Naive B cell (primary cell): Measurements from ENCODE around the gene FGB. TPM values are rescaled to one million over a fixed set of nuclear protein-coding genes. Genes with fewer than 3 reads are reported as not detected.

Experiments
- ATAC-seq, 2 donors: fragments of 150-1000 bp; cut with Tn5 transposase; 2 replicates each; pipeline ENCODE4 v1.10.0; 2021; ENCODE audit warnings: low read depth in 2 of 2, mild to moderate bottlenecking in 2 of 2, moderate library complexity in 2 of 2
- DNase-seq: peaks from one replicate; pipeline ENCODE4 v3.0.0; 2022
- H3K27ac Mint-ChIP-seq, 6 donors: one replicate each; pipeline ENCODE4 v1.8.0; 2020 to 2022; ENCODE audit warnings: mild to moderate bottlenecking in 6 of 6, mixed read lengths in 6 of 6, moderate library complexity in 5 of 6, inconsistent platforms in 2 of 6
- H3K27me3 Mint-ChIP-seq, 3 donors: one replicate each; pipeline ENCODE4 v1.8.0; 2021 to 2022; ENCODE audit warnings: mixed read lengths in 3 of 3, mild to moderate bottlenecking in 1 of 3
- H3K36me3 Mint-ChIP-seq, 2 donors: one replicate each; pipeline ENCODE4 v1.8.0; 2020 to 2022; ENCODE audit warnings: mixed read lengths in 2 of 2, inconsistent platforms in 1 of 2, mild to moderate bottlenecking in 1 of 2
- H3K4me1 Mint-ChIP-seq, 3 donors: one replicate each; pipeline ENCODE4 v1.8.0; 2020 to 2022; ENCODE audit warnings: mixed read lengths in 3 of 3, inconsistent platforms in 1 of 3, mild to moderate bottlenecking in 1 of 3, moderate library complexity in 1 of 3
- H3K4me3 Mint-ChIP-seq, 8 donors: one replicate each; pipeline ENCODE4 v1.8.0; 2020 to 2022; ENCODE audit warnings: mild to moderate bottlenecking in 8 of 8, mixed read lengths in 8 of 8, moderate library complexity in 8 of 8, inconsistent platforms in 2 of 8
- H3K9me3 Mint-ChIP-seq, 7 donors: one replicate each; pipeline ENCODE4 v1.8.0; 2020 to 2022; ENCODE audit warnings: mixed read lengths in 7 of 7, mild to moderate bottlenecking in 5 of 7, inconsistent platforms in 2 of 7, moderate library complexity in 1 of 7
- polyA plus RNA-seq, 6 donors: library from polyadenylated mRNA; unstranded; fragments of 300-500 nt; fragmentation: Illumina TruSeq; gene quantifications; one replicate each; pipeline ENCODE4 v1.2.3, GENCODE V29; 2021; ENCODE audit warnings: low read depth in 6 of 6

The FGB gene
- polyA plus RNA-seq, 6 donors from 2014 or later: not detected

DNA sequence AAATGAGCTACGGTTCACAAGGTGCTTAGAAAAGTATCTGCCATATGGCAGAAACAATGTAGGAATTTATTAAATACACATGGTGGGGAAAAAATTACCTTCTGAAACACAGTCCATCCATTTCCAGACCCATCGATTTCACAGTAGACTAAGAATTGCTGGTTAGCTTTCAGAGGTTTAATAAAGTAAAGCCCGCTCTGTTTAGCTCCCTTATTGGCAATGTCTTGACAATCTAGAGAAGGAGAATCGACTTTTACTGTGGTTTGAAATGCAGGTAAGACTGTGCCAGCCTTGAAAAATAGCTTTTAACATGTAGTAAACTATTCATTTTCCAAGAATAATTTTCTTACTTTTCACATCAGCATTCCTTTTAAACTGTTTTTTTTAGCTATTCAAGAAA lies 46.7 kb downstream of the FGB start:
- Mint-ChIP-seq H3K27me3 (peaks cover 17 to 40% (median 22%) of the 10 kb centered on the region in 3 donors), H3K27ac (no peak overlapping the region), H3K36me3 (peaks cover 0 to 6% of the 10 kb centered on the region in 2 donors), H3K4me3 (no peak overlapping the region), H3K9me3 (no peaks in the 10 kb centered on the region), H3K4me1 (no peaks in the 10 kb centered on the region)
- ATAC-seq: no peak
- no peak for DNase-seq

DNA sequence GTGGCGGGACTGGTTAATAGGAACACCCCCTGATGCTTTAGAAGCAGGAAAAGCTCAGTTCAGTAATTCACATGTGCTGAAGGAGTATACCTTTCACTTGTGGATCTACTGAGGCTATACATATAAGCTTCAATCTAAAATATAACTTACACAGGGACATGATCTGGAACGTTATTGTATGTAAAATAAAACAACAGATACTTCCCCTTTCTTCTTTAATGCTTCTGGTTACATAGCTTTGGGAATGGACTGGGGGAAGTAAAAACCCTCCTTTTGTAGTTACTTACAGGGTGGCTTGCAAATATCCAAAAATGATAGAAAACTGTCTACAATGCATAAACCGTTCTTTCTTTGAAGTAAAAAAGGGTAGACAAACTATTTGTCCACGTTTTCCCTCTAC lies 47.8 kb downstream of the FGB start:
- DNase-seq: no peak
- ATAC-seq: no peak

GRCh38 chr4:154611833-154612232 lies 49.0 kb downstream of the FGB start:
- peaks cover 9 to 19% (median 11%) of the 10 kb centered on the region in 3 donors for H3K27me3 Mint-ChIP-seq
- peaks cover 0 to under 1% (median 0%) of the 10 kb centered on the region in 7 donors for H3K9me3 Mint-ChIP-seq
- H3K36me3 Mint-ChIP-seq: peaks cover 0 to 6% of the 10 kb centered on the region in 2 donors
- H3K27ac Mint-ChIP-seq: no peak overlapping the region
- no peak overlapping the region for H3K4me3 Mint-ChIP-seq
- ATAC-seq (no peak), DNase-seq (no peak)
- peaks cover 6 to 12% (median 8%) of the 10 kb centered on the region in 3 donors for H3K4me1 Mint-ChIP-seq

More for the DNA sequence above, 47.8 kb downstream of the FGB start:
- peaks cover 10 to 30% (median 17%) of the 10 kb centered on the region in 3 donors for H3K27me3 Mint-ChIP-seq
- no peaks in the 10 kb centered on the region for H3K9me3 Mint-ChIP-seq
- no peak overlapping the region for H3K27ac Mint-ChIP-seq
- no peaks in the 10 kb centered on the region for H3K4me1 Mint-ChIP-seq
- no peak overlapping the region for H3K4me3 Mint-ChIP-seq
- peaks cover 0 to 6% of the 10 kb centered on the region in 2 donors for H3K36me3 Mint-ChIP-seq

DNA sequence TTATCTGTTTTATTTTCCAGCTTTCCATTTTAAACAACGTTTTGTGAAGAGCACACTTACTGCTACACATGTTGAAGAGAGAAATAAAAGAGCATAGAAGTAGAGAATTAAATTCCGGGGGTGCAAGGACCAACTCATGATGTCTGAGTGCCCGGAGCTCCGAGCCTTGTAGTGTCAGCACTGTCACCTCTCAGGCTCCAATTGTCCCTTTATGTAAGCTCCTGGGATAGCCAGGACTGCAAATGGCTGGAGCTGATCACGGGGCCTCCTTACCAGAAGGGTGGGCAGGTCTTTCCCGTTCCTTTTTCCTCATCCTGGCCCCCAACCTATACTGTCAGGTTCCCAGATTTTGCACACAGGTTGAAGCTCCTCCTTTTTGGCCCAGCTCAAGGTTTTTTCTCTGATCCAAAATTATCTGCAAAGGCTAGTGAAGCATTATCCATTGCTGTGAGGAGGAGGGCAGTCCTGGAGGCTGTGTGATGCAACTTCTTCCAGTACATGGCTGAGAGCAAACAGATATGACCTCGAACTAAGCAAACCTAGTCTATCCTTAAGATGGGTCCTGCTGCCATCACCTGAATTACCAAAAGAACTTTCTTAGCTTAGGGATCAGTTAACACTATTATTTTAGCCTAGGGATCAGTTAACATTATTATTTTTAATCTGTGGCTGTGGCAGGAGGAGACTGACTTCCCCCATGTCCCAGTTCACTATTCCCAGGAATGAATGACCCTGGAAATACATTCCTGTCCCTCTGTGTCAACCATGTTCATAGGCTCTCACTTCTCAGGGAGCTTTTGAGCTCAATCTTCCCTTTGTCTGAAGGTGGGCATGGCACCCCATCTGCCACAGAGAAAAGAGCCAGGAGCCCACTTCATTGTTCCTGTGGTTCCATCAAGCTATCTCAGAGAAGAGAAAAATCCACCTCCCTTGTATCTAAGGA lies 49.9 kb downstream of the FGB start, which contains the start of gene FGG:
Gene FGG, minus strand, starts transcription at position 185 of the 943 bp plus-strand sequence. Its CDS starts 47 bp downstream, at position 138.
- peak within 1 kb of the TSS in 1 of 6 donors; percentile 21 for H3K27ac Mint-ChIP-seq
- H3K9me3 Mint-ChIP-seq: peaks cover 0 to 2% (median 0%) of the 10 kb centered on the region in 7 donors
- DNase-seq (no peak), ATAC-seq (no peak)
- peaks cover 4 to 17% (median 11%) of the 10 kb centered on the region in 3 donors for H3K27me3 Mint-ChIP-seq
- H3K36me3 Mint-ChIP-seq: peaks cover 0 to 6% of the 10 kb centered on the region in 2 donors
- no peak within 1 kb of the TSS for H3K4me3 Mint-ChIP-seq
- peaks cover 7 to 18% (median 12%) of the 10 kb centered on the region in 3 donors for H3K4me1 Mint-ChIP-seq

- Mint-ChIP-seq H3K4me1 (peaks cover 7 to 24% (median 18%) of the 10 kb centered on the region in 3 donors), H3K27ac (no peak overlapping the region), H3K4me3 (no peak overlapping the region), H3K27me3 (peaks cover 0 to 5% (median 3%) of the 10 kb centered on the region in 3 donors), H3K36me3 (no peaks in the 10 kb centered on the region), H3K9me3 (peaks cover 0 to 2% (median 0%) of the 10 kb centered on the region in 7 donors)
- DNase-seq: no peak
- ATAC-seq: no peak
Observed at GRCh38 chr4:154614306-154614705, 51.5 kb downstream of the FGB start.

GRCh38 chr4:154615211-154615610 lies 52.4 kb downstream of the FGB start:
- Mint-ChIP-seq H3K9me3 (peaks cover 0 to 2% (median 0%) of the 10 kb centered on the region in 7 donors), H3K27ac (no peak overlapping the region), H3K4me3 (no peak overlapping the region), H3K36me3 (no peaks in the 10 kb centered on the region), H3K4me1 (peaks cover 7 to 24% (median 18%) of the 10 kb centered on the region in 3 donors), H3K27me3 (peaks cover 0 to 5% (median 0%) of the 10 kb centered on the region in 3 donors)
- DNase-seq: no peak
- ATAC-seq: no peak

DNA sequence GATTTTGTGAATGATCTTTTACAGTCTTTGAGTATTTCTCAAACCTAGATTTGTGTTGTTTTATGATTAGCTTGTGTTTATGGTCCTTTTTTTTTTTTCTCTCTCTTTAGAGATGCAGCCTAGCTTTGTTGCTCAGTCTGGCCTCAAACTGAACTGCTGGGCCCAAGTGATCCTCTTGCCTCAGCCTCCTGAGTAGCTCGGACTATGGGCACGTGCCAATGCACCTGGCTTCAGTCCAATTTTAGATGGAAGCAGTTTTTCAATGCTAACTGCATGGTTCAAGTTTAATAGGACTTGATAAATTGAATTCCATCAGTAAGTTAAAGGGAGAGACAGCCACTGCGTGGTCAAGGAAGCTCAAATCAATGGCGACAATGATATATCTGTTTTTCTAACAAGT lies 53.5 kb downstream of the FGB start:
- DNase-seq (no peak), ATAC-seq (no peak)
- Mint-ChIP-seq H3K9me3 (peaks cover 0 to 2% (median 0%) of the 10 kb centered on the region in 7 donors), H3K4me3 (peak overlapping the region in 6 of 8 donors; percentile 9 to 55 (median 44)), H3K36me3 (no peaks in the 10 kb centered on the region), H3K27me3 (peaks cover 0 to 5% (median 0%) of the 10 kb centered on the region in 3 donors), H3K4me1 (peaks cover 7 to 24% (median 18%) of the 10 kb centered on the region in 3 donors), H3K27ac (peak overlapping the region in 4 of 6 donors; percentile 5 to 47 (median 33))

DNA sequence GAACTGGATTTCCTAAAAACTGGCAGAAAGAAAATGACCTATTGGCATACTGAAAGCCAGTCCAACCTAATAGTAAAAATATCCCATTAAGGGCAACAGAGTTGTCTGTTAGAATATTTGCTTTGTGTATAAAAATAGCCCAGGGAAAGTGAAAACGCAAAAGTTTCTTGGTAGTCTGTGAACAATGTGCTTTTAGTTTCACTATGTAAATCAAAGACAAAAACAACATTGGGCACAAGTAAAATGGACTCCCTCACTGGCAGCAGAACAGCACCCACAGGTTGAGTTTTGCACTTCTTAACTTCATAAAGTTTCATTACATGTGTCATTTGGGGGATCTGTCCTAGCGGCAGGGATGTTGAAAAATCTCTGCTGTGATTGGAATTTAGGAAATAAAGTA lies 53.9 kb downstream of the FGB start:
- Mint-ChIP-seq H3K4me1 (peaks cover 7 to 24% (median 18%) of the 10 kb centered on the region in 3 donors), H3K4me3 (peak overlapping the region in 7 of 8 donors; percentile 19 to 55 (median 45)), H3K9me3 (peaks cover 0 to 2% (median 0%) of the 10 kb centered on the region in 7 donors), H3K27ac (peak overlapping the region in 4 of 6 donors; percentile 5 to 48 (median 40)), H3K27me3 (peaks cover 0 to 5% (median 0%) of the 10 kb centered on the region in 3 donors), H3K36me3 (no peaks in the 10 kb centered on the region)
- ATAC-seq (peak; percentile 81 to 82), DNase-seq (peak; percentile 37)

DNA sequence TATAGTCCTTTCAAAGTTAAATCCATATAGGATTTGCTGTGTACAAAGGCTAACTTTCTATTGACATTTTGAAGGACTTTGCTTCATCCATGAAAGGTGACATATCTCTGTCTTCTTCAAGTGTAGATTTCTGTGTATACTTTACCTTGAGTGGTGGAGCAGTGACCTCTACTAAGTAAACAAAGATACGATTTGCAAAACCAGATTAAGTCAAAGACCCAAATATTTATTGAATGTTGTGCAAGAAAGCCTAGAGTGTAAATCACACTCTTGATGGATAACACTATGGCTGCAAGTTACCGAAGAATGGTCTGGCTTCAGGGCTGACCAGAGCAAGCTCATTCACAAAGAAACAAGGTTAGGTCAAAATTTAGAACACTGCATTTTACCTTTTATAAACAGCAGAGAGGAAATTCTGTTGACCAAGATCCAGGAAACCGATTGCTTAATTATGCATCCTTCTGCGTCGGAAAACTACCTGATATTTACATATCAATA lies 55.1 kb downstream of the FGB start:
- no peak for ATAC-seq
- no peak overlapping the region for H3K27ac Mint-ChIP-seq
- no peak overlapping the region for H3K4me3 Mint-ChIP-seq
- no peak for DNase-seq
- H3K4me1 Mint-ChIP-seq: peaks cover 7 to 24% (median 18%) of the 10 kb centered on the region in 3 donors
- no peaks in the 10 kb centered on the region for H3K36me3 Mint-ChIP-seq
- H3K27me3 Mint-ChIP-seq: peaks cover 0 to 5% (median 3%) of the 10 kb centered on the region in 3 donors
- peaks cover 0 to 2% (median 0%) of the 10 kb centered on the region in 7 donors for H3K9me3 Mint-ChIP-seq

DNA sequence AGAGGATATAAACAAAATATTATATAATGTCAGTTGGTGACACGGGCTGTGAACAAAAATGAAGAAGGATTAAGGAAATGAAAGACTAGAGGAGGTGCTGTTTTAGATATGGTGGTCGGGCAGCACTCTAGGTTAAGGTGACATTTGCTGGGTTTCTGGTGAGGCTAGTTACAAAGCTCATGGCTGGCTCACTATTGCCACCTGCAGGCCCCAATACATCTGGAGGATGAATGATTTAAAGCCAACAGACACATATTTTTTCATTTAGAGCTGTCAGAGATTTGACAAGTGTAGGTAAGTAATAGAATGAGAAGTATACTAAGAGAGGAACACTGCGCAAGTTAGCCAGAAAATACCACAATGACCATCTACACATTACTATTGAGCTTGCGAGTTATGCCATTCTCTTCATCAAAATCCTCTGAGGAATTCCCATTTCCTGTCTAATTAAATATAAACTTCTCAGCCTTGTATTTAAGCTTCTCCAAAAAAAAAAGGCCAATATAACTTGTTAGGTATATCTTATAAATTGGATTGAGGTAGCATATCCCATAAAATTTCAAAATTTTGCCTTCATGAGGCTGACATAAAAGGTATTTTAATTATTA lies 56.0 kb downstream of the FGB start:
- H3K27me3 Mint-ChIP-seq: peaks cover 0 to 7% (median 4%) of the 10 kb centered on the region in 3 donors
- peak overlapping the region in 2 of 6 donors; percentile 54 to 56 for H3K27ac Mint-ChIP-seq
- no peak overlapping the region for H3K4me3 Mint-ChIP-seq
- peaks cover 7 to 24% (median 18%) of the 10 kb centered on the region in 3 donors for H3K4me1 Mint-ChIP-seq
- H3K36me3 Mint-ChIP-seq: no peaks in the 10 kb centered on the region
- peaks cover 0 to 2% (median 0%) of the 10 kb centered on the region in 7 donors for H3K9me3 Mint-ChIP-seq
- DNase-seq (peak; percentile 45), ATAC-seq (peak; percentile 74 to 75)

DNA sequence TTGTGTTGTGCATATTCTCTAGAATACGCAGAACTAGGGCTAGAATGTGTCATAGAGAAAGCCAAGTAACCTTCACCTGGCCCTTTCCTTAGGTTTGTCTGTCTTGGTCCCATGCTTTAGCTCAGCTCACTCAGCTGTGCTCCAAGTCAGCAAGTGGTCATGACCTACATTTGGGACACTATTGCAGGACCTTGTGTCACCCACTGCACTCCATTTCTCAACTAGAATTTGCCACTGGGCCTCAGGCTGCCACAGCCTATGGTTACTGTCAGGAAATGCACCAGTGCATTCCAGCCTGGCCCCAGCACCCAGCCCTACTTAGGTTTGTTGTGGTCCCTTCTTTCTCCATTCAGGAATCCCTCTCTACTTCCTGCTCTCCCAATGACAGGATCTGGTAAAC lies 57.3 kb downstream of the FGB start:
- ATAC-seq (no peak), DNase-seq (no peak)
- H3K4me1 Mint-ChIP-seq: peaks cover 7 to 24% (median 18%) of the 10 kb centered on the region in 3 donors
- H3K36me3 Mint-ChIP-seq: no peaks in the 10 kb centered on the region
- peaks cover 2 to 14% (median 4%) of the 10 kb centered on the region in 3 donors for H3K27me3 Mint-ChIP-seq
- H3K4me3 Mint-ChIP-seq: no peak overlapping the region
- H3K27ac Mint-ChIP-seq: peak overlapping the region in 1 of 6 donors; percentile 52
- peaks cover 0 to 2% (median 0%) of the 10 kb centered on the region in 7 donors for H3K9me3 Mint-ChIP-seq
